ENCODE results near the gene HSD3B7.
A peak's percentile ranks its signal among the peaks of the same experiment; 100 is the strongest.
"Not testable (repeated sequence)": the region's sequence is repeated elsewhere in the genome, so short reads cannot be mapped to it uniquely, and the experiment has no call there.

The HSD3B7 gene

GRCh38 chr16:31002250-31002700 is 17.3 kb downstream of the HSD3B7 start:
- DNase-seq = no peak

- no peak for DNase-seq
Observed at GRCh38 chr16:31002862-31003341, 17.9 kb downstream of the HSD3B7 start.

- DNase-seq = no peak
Observed at GRCh38 chr16:31003744-31004143, 18.7 kb downstream of the HSD3B7 start.

GRCh38 chr16:31004658-31005057 is 19.7 kb downstream of the HSD3B7 start:
- no peak for DNase-seq

GRCh38 chr16:31005350-31006085 is 20.5 kb downstream of the HSD3B7 start:
- no peak for DNase-seq

- no peak for DNase-seq
Observed at GRCh38 chr16:31006086-31006385, 21.0 kb downstream of the HSD3B7 start.

GRCh38 chr16:31006589-31006988 is 21.6 kb downstream of the HSD3B7 start:
- DNase-seq = no peak

GRCh38 chr16:31007684-31008083 is 22.7 kb downstream of the HSD3B7 start:
- DNase-seq = no peak

GRCh38 chr16:31008149-31008548 is 23.1 kb downstream of the HSD3B7 start:
- no peak for DNase-seq

GRCh38 chr16:31008551-31008950 is 23.5 kb downstream of the HSD3B7 start:
- DNase-seq = no peak

GRCh38 chr16:31009120-31009519 is 24.1 kb downstream of the HSD3B7 start:
- DNase-seq = no peak

- no peak for DNase-seq
Observed at GRCh38 chr16:31009894-31010584, 25.0 kb downstream of the HSD3B7 start.

- DNase-seq = peak; percentile 4
Observed at GRCh38 chr16:31010585-31011325, 25.7 kb downstream of the HSD3B7 start, which contains the start of gene STX1B. STX1B (minus strand) TSS chr16:31010638; CDS start chr16:31010396, 242 bp downstream.

- not testable (repeated sequence) for DNase-seq
Observed at GRCh38 chr16:31011815-31012214, 26.8 kb downstream of the HSD3B7 start.

GRCh38 chr16:31013292-31013691 is 28.3 kb downstream of the HSD3B7 start:
- DNase-seq = not testable (repeated sequence)

- DNase-seq = no peak
Observed at GRCh38 chr16:31016018-31016417, 31.0 kb downstream of the HSD3B7 start.

GRCh38 chr16:31017756-31018155 is 32.7 kb downstream of the HSD3B7 start:
- not testable (repeated sequence) for DNase-seq

- DNase-seq = no peak
Observed at GRCh38 chr16:31020536-31020935, 35.5 kb downstream of the HSD3B7 start.

GRCh38 chr16:31022544-31023251 is 37.7 kb downstream of the HSD3B7 start:
- no peak for DNase-seq

- DNase-seq = no peak
Observed at GRCh38 chr16:31023252-31023602, 38.2 kb downstream of the HSD3B7 start.

GRCh38 chr16:31023627-31024226 is 38.7 kb downstream of the HSD3B7 start:
- DNase-seq = no peak

- no peak for DNase-seq
Observed at GRCh38 chr16:31025339-31025738, 40.3 kb downstream of the HSD3B7 start.

- no peak for DNase-seq
Observed at GRCh38 chr16:31029272-31029671, 44.3 kb downstream of the HSD3B7 start.
